GM12891 (cell line): Measurements from ENCODE around the gene DIS3L2.

Source experiments
- DNase-seq: peaks from one replicate; pipeline ENCODE4 v3.0.0; 2011; ENCODE audit warnings: low spot score; ENCODE audit not compliant: insufficient read length
- FAIRE-seq: peaks from 2 replicates; lab custom pipeline; 2011; peaks lifted over from hg19 to GRCh38; lab: Jason Lieb, UNC
- PAX5 ChIP-seq: IDR thresholded peaks from 2 replicates; pipeline ENCODE4 v1.6.1; 2011; ENCODE audit warnings: low read length, moderate library complexity, mild to moderate bottlenecking; ENCODE audit not compliant: insufficient read depth, severe bottlenecking
- POLR2A ChIP-seq: IDR thresholded peaks from 2 replicates; pipeline ENCODE4 v1.6.1; 2011; ENCODE audit warnings: low read depth, low read length, control low read depth
- POLR2AphosphoS5 ChIP-seq: IDR thresholded peaks from 2 replicates; pipeline ENCODE4 v1.6.1; 2011; ENCODE audit warnings: low read depth, low read length, control low read depth
- POU2F2 ChIP-seq: IDR thresholded peaks from 2 replicates; pipeline ENCODE4 v1.6.1; 2011; ENCODE audit warnings: low read depth, mild to moderate bottlenecking, control low read depth, low read length, moderate library complexity
- SPI1 ChIP-seq: IDR thresholded peaks from 2 replicates; pipeline ENCODE4 v1.6.1; 2011; ENCODE audit warnings: low read depth, low read length, control low read depth
- TAF1 ChIP-seq: IDR thresholded peaks from 2 replicates; pipeline ENCODE4 v1.6.1; 2011; ENCODE audit warnings: low read depth, low read length, control low read depth

DIS3L2 gene

GRCh38 chr2:232240906-232241305 is 279.4 kb downstream of the DIS3L2 start:
- TF ChIP-seq POLR2AphosphoS5 (no peak), POU2F2 (no peak), POLR2A (no peak), PAX5 (no peak), SPI1 (no peak), TAF1 (no peak)
- FAIRE-seq: no peak
- no peak for DNase-seq

DNA sequence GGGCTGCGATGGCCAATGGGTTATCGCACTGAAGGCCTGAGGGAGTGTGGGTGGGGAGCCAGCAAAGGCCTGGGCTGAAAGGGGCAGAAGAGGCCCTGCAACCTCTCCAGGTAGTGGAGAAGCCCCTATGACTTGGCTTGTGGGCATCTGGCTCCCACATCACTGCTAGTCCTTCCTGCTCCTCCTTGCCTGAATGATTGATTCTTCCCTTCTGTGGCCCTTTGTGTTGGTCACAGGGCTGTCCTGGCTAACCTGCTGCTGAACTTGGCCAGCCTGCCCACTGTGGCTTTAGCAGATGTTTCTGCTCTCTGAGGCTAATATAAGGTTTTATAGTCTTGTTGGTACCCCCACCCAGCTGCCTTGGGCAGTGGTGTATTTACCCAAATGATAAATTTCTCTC is 280.8 kb downstream of the DIS3L2 start:
- FAIRE-seq: no peak
- TF ChIP-seq POLR2AphosphoS5 (no peak), TAF1 (no peak), POU2F2 (no peak), PAX5 (no peak), SPI1 (no peak), POLR2A (no peak)
- no peak for DNase-seq

- no peak for TF ChIP-seq POU2F2
- no peak for TF ChIP-seq TAF1
- no peak for TF ChIP-seq SPI1
- TF ChIP-seq POLR2A: no peak
- no peak for TF ChIP-seq PAX5
- TF ChIP-seq POLR2AphosphoS5: no peak
- FAIRE-seq: no peak
- DNase-seq: no peak
Observed at GRCh38 chr2:232245111-232245510, 283.6 kb downstream of the DIS3L2 start.

- TF ChIP-seq POLR2AphosphoS5 (no peak), TAF1 (no peak), POU2F2 (no peak), PAX5 (no peak), SPI1 (no peak), POLR2A (no peak)
- no peak for FAIRE-seq
- no peak for DNase-seq
Observed at GRCh38 chr2:232246245-232246644, 284.7 kb downstream of the DIS3L2 start.

- FAIRE-seq (no peak), DNase-seq (no peak)
- TF ChIP-seq POU2F2 (no peak), POLR2A (no peak)
Observed at GRCh38 chr2:232249096-232249495, 287.6 kb downstream of the DIS3L2 start.

GRCh38 chr2:232250246-232251175 is 289.0 kb downstream of the DIS3L2 start:
- FAIRE-seq (no peak), DNase-seq (no peak)
- TF ChIP-seq SPI1 (no peak), TAF1 (no peak), POLR2A (no peak), PAX5 (no peak), POU2F2 (no peak), POLR2AphosphoS5 (no peak)

- FAIRE-seq (no peak), DNase-seq (no peak)
- TF ChIP-seq PAX5 (no peak), SPI1 (no peak), POLR2AphosphoS5 (no peak), TAF1 (no peak), POLR2A (no peak), POU2F2 (no peak)
Observed at GRCh38 chr2:232255033-232255432, 293.5 kb downstream of the DIS3L2 start.

DNA sequence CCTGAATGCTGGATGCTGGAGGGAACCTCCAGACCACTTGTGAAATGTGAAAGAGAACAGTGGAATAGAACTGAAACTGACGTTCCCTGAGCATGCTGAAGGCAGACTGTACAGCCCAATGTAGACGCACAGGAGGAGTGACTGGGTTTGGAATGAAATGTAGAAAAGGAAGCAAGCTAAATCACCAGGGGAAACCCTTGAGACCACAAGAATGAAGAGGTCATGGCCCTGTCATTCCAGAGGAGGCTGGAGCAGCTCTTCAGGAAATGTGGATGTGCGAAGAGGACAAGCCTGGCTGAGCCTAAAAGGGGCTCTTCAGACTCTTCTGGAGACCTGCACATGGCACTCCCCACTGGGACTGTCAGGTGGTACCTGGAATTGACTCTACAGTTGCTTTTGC is 298.6 kb downstream of the DIS3L2 start:
- FAIRE-seq: no peak
- no peak for DNase-seq
- no peak for TF ChIP-seq TAF1
- no peak for TF ChIP-seq PAX5
- TF ChIP-seq SPI1: no peak
- no peak for TF ChIP-seq POU2F2
- no peak for TF ChIP-seq POLR2AphosphoS5
- no peak for TF ChIP-seq POLR2A

DNA sequence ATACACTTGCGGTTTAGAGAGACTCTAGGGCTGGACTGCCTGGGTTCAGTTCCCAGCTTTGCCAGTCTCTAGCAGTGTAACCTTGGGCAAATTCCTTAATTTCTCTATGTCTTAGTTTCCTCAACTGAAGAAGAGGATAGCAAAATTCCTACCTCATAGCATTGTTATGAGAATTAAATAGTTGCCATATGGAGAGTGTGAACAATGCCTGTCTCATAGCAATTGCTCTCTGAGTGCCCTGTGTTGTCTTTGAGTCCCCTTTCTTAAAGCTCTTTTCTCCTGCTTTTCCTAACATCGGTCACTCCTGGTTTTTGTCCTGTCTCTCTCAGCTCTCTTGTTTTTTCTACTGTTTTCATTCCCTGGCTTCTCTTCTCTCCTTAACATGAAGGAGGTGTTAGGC is 300.3 kb downstream of the DIS3L2 start:
- DNase-seq: no peak
- no peak for TF ChIP-seq SPI1
- TF ChIP-seq POU2F2: no peak
- no peak for TF ChIP-seq TAF1
- no peak for TF ChIP-seq POLR2AphosphoS5
- TF ChIP-seq POLR2A: no peak
- no peak for TF ChIP-seq PAX5
- FAIRE-seq: no peak
